Liver (tissue), 2 donors: Measurements from ENCODE around the gene RXYLT1.

Experiments used
- CTCF ChIP-seq: fragments of 150-350 bp; IDR thresholded peaks from 2 replicates; pipeline ENCODE4 v1.5.1; 2017; ENCODE audit warnings: improper control_type of control experiment, low read depth, low read length; ENCODE audit not compliant: missing input control
- YY1 ChIP-seq: IDR thresholded peaks from 2 replicates; pipeline ENCODE4 v1.6.1; 2016; ENCODE audit warnings: antibody characterized with exemption, mild to moderate bottlenecking
- donor health status: healthy.

GRCh38 chr12:63814146-63814772 lies 34.5 kb downstream of the RXYLT1 start:
- TF ChIP-seq CTCF = no peak
- no peak for TF ChIP-seq YY1
